ENCODE data around the gene KCNJ3. TPM values are rescaled to one million over a fixed set of nuclear protein-coding genes. Genes with fewer than 3 reads are reported as not detected.
"Not testable (repeated sequence)": the region's sequence is repeated elsewhere in the genome, so short reads cannot be mapped to it uniquely, and the experiment has no call there.

KCNJ3 gene
- total RNA-seq, 1 experiment from 2014 or later: not detected

GRCh38 chr2:154804451-154804850, 106.0 kb downstream of the KCNJ3 start:
- DNase-seq (ENCODE audit: low read depth): no peak
- in situ Hi-C loops (cut with HindIII; ENCODE audit: low pct_unique_long_range_greater_than_20kb, low sequenced_read_pairs): no loop called here

DNA sequence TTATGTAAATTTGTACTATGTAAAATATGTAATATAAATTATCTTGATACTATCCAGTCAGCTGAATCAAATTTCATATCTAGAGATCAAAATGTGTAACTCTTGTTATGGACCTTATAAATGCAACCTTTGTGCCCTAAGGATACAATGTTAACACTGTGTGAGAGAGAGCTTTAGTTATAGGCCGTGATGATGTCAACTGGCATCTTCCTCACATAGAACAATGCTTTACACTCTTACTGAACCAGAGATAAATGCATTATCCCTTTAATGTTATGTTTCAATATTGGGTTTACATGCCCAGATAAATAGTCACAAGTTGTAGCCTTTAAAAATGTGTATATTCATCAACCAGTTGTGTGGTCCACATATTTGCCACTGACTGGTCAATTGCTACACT, 115.1 kb downstream of the KCNJ3 start:
- no peak for DNase-seq (ENCODE audit: low read depth)
- in situ Hi-C loops (cut with HindIII; ENCODE audit: low pct_unique_long_range_greater_than_20kb, low sequenced_read_pairs): no loop called here

GRCh38 chr2:154814856-154815255, 116.4 kb downstream of the KCNJ3 start:
- in situ Hi-C loops (cut with HindIII; ENCODE audit: low pct_unique_long_range_greater_than_20kb, low sequenced_read_pairs): no loop called here
- DNase-seq (ENCODE audit: low read depth): no peak

DNA sequence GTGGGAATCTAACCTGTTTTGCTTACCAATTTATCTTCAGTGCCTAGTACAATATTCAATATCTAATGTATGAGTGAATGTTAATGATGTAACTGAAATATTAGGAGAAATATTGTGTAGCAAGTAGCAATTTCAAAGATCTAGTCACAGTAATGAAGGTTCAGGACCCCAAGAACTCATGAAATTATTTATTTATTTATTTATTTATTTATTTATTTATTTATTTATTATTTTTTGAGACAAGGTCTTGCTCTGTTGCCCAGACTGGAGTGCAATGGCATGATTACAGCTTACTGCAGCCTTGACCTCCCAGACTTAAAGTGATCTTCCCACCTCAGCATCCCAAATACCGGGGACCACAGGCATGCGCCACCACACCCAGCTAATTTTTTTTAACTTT, 126.9 kb downstream of the KCNJ3 start:
- in situ Hi-C loops (cut with HindIII; ENCODE audit: low pct_unique_long_range_greater_than_20kb, low sequenced_read_pairs): no loop called here
- no peak for DNase-seq (ENCODE audit: low read depth)

- DNase-seq (ENCODE audit: low read depth): no peak
- in situ Hi-C loops (cut with HindIII; ENCODE audit: low pct_unique_long_range_greater_than_20kb, low sequenced_read_pairs): no loop called here
Measured at GRCh38 chr2:154826827-154827226, 128.3 kb downstream of the KCNJ3 start.

- no peak for DNase-seq (ENCODE audit: low read depth)
- in situ Hi-C loops (cut with HindIII; ENCODE audit: low pct_unique_long_range_greater_than_20kb, low sequenced_read_pairs): no loop called here
Measured at GRCh38 chr2:154827286-154827685, 128.8 kb downstream of the KCNJ3 start.

GRCh38 chr2:154832711-154833110, 134.2 kb downstream of the KCNJ3 start:
- no peak for DNase-seq (ENCODE audit: low read depth)

GRCh38 chr2:154836632-154837031, 138.1 kb downstream of the KCNJ3 start:
- in situ Hi-C loops (cut with HindIII; ENCODE audit: low pct_unique_long_range_greater_than_20kb, low sequenced_read_pairs): no loop called here
- DNase-seq (ENCODE audit: low read depth): no peak

More at GRCh38 chr2:154832711-154833110, 134.2 kb downstream of the KCNJ3 start:
- in situ Hi-C loops (cut with HindIII; ENCODE audit: low pct_unique_long_range_greater_than_20kb, low sequenced_read_pairs): no loop called here

- no peak for DNase-seq (ENCODE audit: low read depth)
Measured at GRCh38 chr2:154837035-154837434, 138.5 kb downstream of the KCNJ3 start.

DNA sequence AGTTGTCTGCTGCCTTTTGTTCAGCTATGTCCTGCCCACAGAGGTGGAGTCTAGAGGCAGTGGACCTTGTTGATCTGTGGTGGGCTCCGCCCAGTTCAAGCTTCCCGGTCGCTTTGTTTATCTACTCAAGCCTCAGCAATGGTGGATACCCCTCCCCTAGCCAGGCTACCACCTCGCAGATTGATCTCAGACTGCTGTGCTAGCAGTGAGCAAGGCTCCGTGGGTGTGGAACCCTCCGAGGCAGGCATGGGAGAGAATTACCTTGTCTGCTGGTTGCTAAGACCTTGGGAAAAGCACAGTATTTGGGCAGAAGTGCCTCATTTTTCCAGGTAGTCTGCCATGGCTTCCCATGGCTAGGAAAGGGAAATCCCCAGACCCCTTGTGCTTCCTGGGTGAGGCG, 146.0 kb downstream of the KCNJ3 start:
- in situ Hi-C loops (cut with HindIII; ENCODE audit: low pct_unique_long_range_greater_than_20kb, low sequenced_read_pairs): no loop called here
- no peak for DNase-seq (ENCODE audit: low read depth)

More at GRCh38 chr2:154837035-154837434, 138.5 kb downstream of the KCNJ3 start:
- in situ Hi-C loops (cut with HindIII; ENCODE audit: low pct_unique_long_range_greater_than_20kb, low sequenced_read_pairs): no loop called here

DNA sequence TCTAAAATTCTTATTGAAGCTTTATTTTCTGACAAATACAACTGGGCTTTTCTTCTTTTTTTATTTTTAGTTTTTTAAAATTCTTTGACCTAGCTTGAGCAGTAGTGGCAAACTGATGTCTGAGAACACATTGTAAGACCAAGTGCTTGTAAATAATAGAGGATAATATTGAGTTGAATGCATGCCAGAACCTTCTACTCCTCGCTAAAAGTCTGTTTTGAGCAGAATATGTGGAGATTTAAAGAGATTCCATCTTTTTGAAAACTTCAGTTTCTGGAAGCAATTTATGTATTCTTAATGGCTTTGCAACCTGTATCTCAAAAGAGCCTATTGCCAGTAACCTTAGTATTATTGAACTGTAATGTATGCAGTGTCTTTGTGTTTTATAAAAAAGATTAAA, 148.3 kb downstream of the KCNJ3 start:
- DNase-seq (ENCODE audit: low read depth): no peak
- in situ Hi-C loops (cut with HindIII; ENCODE audit: low pct_unique_long_range_greater_than_20kb, low sequenced_read_pairs): no loop called here

DNA sequence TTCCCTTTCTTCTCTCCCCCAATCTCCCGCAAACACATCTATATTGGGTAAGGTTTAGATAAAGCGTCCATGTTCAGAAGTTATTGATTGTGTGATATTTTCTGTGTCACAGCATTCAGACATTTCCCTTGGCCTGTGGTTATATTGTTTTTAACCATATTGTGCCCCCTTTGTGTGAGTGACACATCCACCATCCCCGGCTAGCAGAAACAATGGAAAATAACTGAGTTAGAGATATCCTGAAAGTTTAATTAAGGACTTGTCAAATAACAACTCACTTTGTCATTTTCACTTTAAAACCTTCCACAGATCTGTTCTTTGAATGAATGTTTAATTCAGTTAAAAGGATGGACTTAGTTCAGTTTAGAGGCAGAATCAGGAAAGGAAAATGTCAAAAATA, 151.0 kb downstream of the KCNJ3 start:
- no peak for DNase-seq (ENCODE audit: low read depth)
- in situ Hi-C loops (cut with HindIII; ENCODE audit: low pct_unique_long_range_greater_than_20kb, low sequenced_read_pairs): no loop called here

GRCh38 chr2:154850532-154850931, 152.0 kb downstream of the KCNJ3 start:
- DNase-seq (ENCODE audit: low read depth): no peak
- in situ Hi-C loops (cut with HindIII; ENCODE audit: low pct_unique_long_range_greater_than_20kb, low sequenced_read_pairs): no loop called here

GRCh38 chr2:154855138-154855537, 156.6 kb downstream of the KCNJ3 start:
- in situ Hi-C loops (cut with HindIII; ENCODE audit: low pct_unique_long_range_greater_than_20kb, low sequenced_read_pairs): no loop called here
- DNase-seq (ENCODE audit: low read depth): no peak

- DNase-seq (ENCODE audit: low read depth); in situ Hi-C loops (cut with HindIII; ENCODE audit: low pct_unique_long_range_greater_than_20kb, low sequenced_read_pairs): not testable (repeated sequence)
Measured at GRCh38 chr2:154867151-154867550, 168.7 kb downstream of the KCNJ3 start.

DNA sequence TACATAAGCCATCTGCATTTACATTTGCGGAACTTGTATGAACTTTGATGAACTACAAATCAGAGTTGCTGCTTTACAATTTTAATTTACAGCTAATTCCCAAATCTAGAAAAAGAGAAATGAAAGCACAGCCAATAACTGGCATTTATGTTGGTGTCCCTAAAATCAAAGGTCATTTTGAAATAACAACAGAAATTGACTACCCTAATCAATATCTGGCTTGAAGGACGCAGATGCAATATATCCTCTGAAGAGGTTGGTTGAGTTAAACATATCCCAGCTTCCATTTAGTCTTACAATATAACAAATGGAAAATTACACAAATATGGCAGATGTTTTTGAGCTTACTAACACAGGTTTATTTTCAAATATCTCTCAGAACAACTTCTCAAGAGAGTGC, 177.5 kb downstream of the KCNJ3 start:
- no peak for DNase-seq (ENCODE audit: low read depth)
- in situ Hi-C loops (cut with HindIII; ENCODE audit: low pct_unique_long_range_greater_than_20kb, low sequenced_read_pairs): no loop called here

DNA sequence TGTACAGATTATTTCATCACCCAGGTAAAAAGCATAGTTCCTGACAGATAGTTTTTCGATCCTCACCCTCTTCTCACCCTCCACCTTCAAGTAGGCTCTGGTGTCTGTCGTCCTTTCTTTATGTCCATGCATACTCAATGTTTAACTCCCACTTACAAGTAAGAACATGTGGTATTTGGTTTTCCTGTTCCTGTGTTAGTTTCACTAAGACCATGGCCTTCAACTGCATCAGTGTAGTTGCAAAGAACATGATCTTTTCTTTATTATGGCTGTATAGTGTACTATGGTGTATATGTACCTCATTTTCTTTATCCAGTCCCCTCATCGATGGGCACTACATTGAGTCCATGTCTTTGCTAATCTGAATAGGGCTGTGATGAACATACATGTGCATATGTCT, 184.2 kb downstream of the KCNJ3 start:
- DNase-seq (ENCODE audit: low read depth): no peak
- in situ Hi-C loops (cut with HindIII; ENCODE audit: low pct_unique_long_range_greater_than_20kb, low sequenced_read_pairs): no loop called here

GRCh38 chr2:154886316-154886715, 187.8 kb downstream of the KCNJ3 start:
- in situ Hi-C loops (cut with HindIII; ENCODE audit: low pct_unique_long_range_greater_than_20kb, low sequenced_read_pairs): no loop called here
- DNase-seq (ENCODE audit: low read depth): no peak

DNA sequence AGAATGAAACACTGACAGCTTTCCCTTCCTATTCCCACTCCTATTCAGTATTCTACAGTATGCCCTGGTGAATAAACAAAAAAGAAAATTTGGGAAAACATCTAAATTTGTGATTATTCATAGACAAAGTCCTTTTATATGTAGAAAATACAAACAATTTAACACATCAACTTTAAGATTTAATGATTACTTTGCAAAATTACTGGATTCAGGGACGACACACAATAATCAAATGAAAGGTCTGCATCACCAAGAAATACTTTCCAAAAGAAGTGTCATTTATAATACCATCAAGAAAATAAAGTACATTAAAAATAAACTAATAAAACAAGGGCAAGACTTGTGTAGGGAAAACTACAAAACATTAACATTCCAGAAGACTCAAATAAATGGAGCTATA, 199.8 kb downstream of the KCNJ3 start:
- no peak for DNase-seq (ENCODE audit: low read depth)
- in situ Hi-C loops (cut with HindIII; ENCODE audit: low pct_unique_long_range_greater_than_20kb, low sequenced_read_pairs): no loop called here

- in situ Hi-C loops (cut with HindIII; ENCODE audit: low pct_unique_long_range_greater_than_20kb, low sequenced_read_pairs): no loop called here
- no peak for DNase-seq (ENCODE audit: low read depth)
Measured at GRCh38 chr2:154901063-154901462, 202.6 kb downstream of the KCNJ3 start.

Data from Caki2 (cell line).